Jurkat, Clone E6-1 (cell line): ENCODE results near the gene SCART1.
"Not testable (repeated sequence)": the region's sequence is repeated elsewhere in the genome, so short reads cannot be mapped to it uniquely, and the experiment has no call there.

ENCODE experiments used
- DNase-seq: peaks from one replicate; pipeline ENCODE4 v3.0.0-alpha.2; 2011; ENCODE audit warnings: low read depth, low spot score
- H3K4me3 ChIP-seq: 2 replicates; pipeline ENCODE4 v1.5.1; 2011; ENCODE audit warnings: mild to moderate bottlenecking, low read length, control low read depth, moderate library complexity

The SCART1 gene

DNA sequence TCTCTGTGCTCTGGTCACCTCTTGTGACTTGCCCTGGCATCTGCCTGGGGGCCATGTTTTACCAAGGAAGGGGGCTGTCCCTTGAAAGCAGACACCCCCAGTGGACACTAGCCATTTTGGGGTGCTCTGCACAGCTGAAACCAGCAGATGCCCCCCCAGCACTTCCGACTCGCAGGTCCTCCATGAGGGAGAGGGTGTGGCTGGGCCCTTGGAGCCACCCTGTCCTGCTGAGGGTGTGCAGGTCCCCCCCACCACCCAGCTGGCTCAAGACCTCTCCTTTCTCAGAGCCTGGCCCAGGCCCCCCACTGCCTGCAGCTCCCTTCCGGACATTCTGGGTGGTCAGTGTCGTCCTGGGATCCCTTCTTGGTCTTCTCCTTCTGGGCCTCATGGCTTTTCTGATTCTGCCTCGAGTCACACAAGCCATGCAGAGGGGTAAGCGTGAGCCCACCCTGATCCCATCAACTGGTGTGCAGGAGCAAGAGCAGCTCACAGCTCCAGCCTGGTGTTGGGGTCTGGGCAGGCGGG is 12.3 kb downstream of the SCART1 start:
- H3K4me3 ChIP-seq = no peak overlapping the region
- DNase-seq = no peak

DNA sequence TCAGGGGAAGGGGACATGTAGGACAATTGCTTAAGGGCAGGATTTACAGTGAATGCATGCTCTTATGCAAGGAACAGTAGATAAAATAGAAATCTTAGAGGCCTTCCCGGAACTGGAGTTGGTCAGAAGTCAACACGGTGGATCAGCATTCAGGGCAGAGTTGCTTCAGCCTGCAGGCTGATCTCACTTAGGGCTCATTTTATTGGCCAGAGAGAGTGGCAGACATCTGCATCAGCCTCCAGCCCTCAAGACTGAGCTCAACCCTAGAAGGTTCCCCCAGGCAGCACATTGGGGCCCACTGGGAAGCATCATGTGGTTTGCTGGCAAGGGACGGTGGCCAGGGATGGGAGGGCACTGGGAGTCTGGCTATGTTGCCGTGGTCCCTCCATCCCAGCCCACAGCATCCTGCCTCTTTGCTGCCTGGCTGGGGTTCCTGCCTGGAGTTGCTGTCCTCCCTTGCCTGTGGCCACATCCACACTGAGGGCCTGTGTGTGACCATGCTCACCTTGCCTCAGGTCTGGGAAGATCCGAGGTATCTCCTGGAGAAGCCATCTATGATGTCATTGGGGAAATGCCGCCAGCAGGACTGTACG is 13.0 kb downstream of the SCART1 start:
- DNase-seq = no peak

GRCh38 chr10:133467286-133467911 is 13.7 kb downstream of the SCART1 start:
- no peak overlapping the region for H3K4me3 ChIP-seq
- no peak for DNase-seq

More for the DNA sequence above, 13.0 kb downstream of the SCART1 start:
- H3K4me3 ChIP-seq = no peak overlapping the region

- not testable (repeated sequence) for DNase-seq, H3K4me3 ChIP-seq
Observed at GRCh38 chr10:133469205-133469604, 15.5 kb downstream of the SCART1 start.

GRCh38 chr10:133471300-133472109 is 17.8 kb downstream of the SCART1 start:
- H3K4me3 ChIP-seq = no peak overlapping the region
- no peak for DNase-seq

- DNase-seq = no peak
- no peak overlapping the region for H3K4me3 ChIP-seq
Observed at GRCh38 chr10:133473270-133473669, 19.5 kb downstream of the SCART1 start.

DNA sequence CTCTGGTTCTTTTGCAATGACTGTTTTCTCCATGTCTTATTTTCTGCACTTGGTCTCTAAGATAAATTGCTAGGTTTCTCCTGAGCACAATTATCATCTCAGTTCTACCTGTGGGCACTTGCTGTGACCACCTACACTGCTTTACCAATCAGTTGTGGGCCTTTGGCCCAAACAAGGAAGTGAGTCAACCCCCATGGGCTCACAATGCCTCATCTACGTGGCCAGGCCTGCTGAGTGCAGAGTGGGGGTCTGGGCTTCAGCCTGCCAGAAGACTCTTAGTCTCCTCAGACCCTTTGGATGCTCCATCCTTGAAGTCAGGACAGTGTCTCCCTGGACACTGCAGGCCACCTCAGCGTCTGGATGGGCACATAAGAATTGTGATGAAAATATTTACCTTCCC is 20.3 kb downstream of the SCART1 start:
- no peak overlapping the region for H3K4me3 ChIP-seq
- DNase-seq = no peak

DNA sequence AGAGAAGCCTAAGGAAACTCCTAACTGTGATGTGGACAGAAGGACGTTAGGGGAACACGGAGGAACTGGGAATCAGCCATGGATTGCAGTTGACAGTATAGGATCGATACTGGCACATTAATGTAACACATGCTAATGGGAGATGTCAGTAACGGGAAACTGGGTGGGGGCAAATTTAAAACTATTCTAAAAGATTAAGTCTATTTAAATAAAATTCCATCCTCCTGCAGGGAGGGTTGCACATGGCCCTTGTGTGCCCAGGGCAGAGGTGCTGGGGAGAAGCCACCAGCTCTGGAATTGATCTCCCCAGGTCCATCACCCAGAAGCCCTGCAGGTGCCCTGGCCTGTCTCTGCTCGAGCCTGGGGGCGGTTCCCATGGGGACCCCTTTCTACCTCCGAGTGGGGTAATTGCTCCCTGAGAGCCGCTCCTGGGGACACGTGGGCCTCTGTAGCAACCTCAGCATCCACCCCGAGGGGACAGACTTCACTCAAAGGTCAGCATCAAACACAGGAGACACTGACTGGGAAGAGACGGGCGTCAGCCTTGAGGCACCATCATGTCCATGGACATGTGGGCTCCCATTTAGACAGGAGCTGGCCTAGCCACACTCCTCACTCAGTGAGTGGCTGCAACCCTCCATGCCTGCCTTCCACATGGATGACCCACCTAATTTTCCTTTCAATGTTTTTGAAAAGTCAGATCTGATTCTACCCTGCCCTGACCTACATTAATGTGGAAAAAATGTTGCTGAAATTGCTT is 21.1 kb downstream of the SCART1 start:
- peak overlapping the region; percentile 7 for H3K4me3 ChIP-seq
- no peak for DNase-seq

- peak overlapping the region; percentile 7 for H3K4me3 ChIP-seq
Observed at GRCh38 chr10:133475425-133475734, 21.6 kb downstream of the SCART1 start.

DNA sequence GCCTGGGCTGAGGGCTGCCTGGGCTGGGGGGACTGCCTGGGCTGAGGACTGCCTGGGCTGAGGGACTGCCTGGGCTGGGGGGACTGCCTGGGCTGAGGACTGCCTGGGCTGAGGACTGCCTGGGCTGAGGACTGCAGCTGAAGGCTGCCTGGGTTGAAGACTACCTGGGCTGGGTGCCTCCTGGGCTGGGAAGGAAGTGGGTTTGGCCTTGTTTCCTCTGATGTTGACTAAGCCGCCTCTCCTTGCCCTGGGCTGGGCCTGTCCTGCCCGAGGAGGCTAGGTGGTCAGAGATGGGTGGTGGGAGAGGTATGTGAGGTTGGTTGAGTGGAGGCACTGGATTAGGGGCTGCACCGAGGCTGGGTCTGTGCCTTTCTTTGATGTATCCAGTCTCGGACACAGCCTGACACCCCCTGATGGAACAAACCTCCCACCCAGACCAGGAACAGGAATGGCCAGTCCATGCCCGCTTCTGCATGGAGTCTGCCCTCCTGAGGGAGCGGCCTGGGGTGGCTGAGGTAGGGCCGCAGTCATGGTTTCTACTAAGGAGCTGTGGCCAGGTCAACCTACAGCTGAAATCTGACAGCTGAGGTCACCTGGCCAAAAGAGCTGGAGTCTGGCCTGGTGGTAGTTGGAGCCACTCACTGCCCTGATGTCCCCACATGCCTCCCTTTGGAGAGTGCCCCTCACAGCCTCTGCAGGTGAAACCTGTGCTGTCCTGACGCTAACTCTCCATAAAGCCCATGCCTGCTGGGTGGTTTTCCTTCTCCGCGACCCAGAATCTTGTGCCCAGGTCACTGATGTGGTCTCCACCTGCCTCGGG is 22.3 kb downstream of the SCART1 start:
- H3K4me3 ChIP-seq = no peak overlapping the region
- peak; percentile 39 for DNase-seq

More at GRCh38 chr10:133475425-133475734, 21.6 kb downstream of the SCART1 start:
- peak; percentile 85 for DNase-seq

- no peak for DNase-seq
- no peak overlapping the region for H3K4me3 ChIP-seq
Observed at GRCh38 chr10:133476641-133476990, 22.9 kb downstream of the SCART1 start.

GRCh38 chr10:133481086-133481643 is 27.4 kb downstream of the SCART1 start:
- no peak overlapping the region for H3K4me3 ChIP-seq
- no peak for DNase-seq

DNA sequence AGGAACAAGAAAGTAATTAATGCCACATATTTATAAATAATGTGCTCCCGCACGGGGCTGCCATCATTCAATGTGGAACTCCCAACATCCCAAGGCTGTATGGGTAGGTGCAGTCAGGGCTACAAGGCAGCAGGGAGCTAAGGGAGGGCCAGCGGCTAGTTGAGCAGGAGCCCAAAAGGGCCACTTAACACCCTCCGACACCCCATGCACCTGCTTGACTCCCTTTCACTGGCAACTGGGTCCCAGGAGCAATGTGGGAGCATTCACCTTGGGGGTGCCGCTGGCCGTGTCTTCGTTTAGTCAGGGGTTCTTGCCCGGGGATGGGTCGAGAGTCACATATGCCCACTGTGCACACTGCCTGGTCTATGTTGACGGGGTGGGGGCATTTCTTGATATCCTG is 27.9 kb downstream of the SCART1 start:
- no peak overlapping the region for H3K4me3 ChIP-seq
- no peak for DNase-seq

DNA sequence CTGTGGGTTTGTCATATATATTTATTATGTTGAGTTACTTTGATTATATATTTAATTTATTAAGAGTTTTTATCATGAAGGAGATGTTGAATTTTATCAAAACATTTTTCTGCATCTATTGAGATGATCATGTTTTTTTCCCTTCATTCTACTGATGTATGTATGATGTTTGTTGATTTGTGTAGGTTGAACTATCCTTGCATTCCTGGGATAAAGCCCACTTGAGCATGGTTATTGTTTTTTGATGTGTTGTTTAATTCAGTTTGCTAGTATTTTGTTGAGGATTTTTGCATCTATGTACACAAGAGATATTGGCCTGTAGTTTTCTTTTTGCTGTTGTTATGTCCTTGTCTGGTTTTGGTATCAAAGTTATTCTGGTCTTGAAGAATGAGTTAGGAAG is 31.1 kb downstream of the SCART1 start:
- no peak overlapping the region for H3K4me3 ChIP-seq
- no peak for DNase-seq

GRCh38 chr10:133487085-133487484 is 33.3 kb downstream of the SCART1 start:
- H3K4me3 ChIP-seq = no peak overlapping the region
- DNase-seq = no peak

DNA sequence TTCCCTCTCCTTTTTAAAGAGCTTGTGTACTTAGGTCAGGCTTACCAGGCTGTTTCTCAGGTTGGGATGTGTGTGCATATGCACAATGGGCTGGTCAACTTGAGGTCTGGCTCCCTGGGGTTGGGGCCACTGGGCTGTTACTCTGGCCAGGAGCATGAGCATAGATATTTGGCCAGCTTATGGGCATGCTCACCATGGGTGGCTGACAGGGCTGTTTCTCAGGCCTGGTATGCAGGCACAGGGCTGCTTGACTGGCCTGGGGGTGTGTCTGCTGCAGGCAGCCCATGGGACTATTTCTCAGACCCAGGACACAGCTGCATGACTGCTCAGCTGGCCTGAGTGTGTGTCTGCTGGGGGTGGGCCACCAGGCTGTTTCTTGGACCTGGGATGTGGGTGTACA is 34.6 kb downstream of the SCART1 start:
- no peak for DNase-seq
- H3K4me3 ChIP-seq = no peak overlapping the region

DNA sequence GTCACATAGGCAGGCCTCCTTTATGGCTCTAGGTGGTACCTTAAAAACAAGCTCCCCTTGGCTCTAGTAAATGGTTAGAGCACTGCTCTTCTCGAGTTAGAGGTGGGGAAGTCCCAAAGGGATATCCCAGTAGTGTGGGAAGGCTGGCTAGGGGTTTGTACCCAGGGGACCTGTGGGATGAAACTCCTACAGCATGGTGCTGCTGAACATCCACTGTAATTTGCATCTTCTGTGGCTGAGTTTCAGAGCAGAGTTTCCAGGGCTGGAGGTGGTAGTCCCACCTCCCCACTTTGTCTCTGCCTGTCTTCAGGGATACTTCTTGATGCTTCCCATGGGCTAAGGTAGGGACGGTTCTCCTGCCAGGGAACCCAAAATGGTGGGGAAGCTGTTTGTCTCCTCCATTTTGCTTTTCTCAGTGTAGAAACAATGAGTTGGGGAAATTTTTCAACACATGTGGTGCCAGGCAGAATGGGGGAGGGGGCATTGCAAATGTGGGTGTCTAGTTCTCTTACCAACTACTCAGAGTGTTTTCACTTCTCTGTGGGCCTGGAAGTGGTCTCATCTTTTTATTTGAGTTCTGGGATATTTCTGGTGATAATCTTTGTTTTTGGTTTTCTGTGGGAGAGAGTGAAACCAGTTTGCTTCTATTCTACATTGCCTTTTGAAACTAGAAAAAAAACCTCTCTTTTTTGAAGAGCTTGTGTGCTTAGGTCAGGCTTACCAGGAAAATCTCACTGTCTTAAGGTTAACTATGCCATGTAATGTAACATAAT is 36.3 kb downstream of the SCART1 start:
- no peak for DNase-seq
- no peak overlapping the region for H3K4me3 ChIP-seq

DNA sequence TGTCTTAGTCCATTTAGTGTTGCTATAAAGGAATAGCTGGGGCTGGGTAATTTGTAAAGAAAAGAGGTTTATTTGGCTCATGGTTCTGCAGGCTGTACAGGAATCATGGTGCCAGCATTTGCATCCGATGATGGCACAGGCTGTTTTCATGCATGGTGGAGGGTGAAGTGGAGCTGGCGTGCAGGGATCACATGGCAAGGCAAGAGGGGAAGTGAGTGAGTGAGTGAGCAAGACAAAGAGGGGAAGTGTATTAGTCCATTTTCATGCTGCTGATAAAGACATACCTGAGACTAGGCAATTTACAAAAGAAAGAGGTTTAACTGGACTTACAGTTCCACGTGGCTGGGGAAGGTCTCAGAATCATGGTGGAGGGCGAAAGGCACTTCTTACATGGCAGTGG is 39.8 kb downstream of the SCART1 start:
- not testable (repeated sequence) for H3K4me3 ChIP-seq, DNase-seq
